Activated CD8-positive, alpha-beta memory T cell treated with anti-CD3 and anti-CD28 coated beads, Interleukin-2, amount 50 U/mL, for 24 hours (primary cell): ENCODE measurements around the gene PTPN9.
"Not testable (repeated sequence)": the region's sequence is repeated elsewhere in the genome, so short reads cannot be mapped to it uniquely, and the experiment has no call there.

Experiments used
- DNase-seq: peaks from one replicate; pipeline ENCODE4 v3.0.0-alpha.2; 2020; ENCODE audit errors: extremely low read depth

Gene PTPN9

GRCh38 chr15:75531041-75531450, 48.1 kb downstream of the PTPN9 start:
- no peak for DNase-seq

GRCh38 chr15:75530169-75530568, 48.9 kb downstream of the PTPN9 start:
- no peak for DNase-seq

GRCh38 chr15:75525756-75526155, 53.4 kb downstream of the PTPN9 start:
- not testable (repeated sequence) for DNase-seq

GRCh38 chr15:75523011-75523410, 56.1 kb downstream of the PTPN9 start:
- DNase-seq: no peak

- DNase-seq: no peak
Observed at GRCh38 chr15:75517233-75517632, 61.9 kb downstream of the PTPN9 start.

- no peak for DNase-seq
Observed at GRCh38 chr15:75508840-75509532, 70.1 kb downstream of the PTPN9 start.

- no peak for DNase-seq
Observed at GRCh38 chr15:75502360-75502759, 76.8 kb downstream of the PTPN9 start.

GRCh38 chr15:75493732-75494131, 85.4 kb downstream of the PTPN9 start:
- DNase-seq: no peak

GRCh38 chr15:75483961-75484360, 95.2 kb downstream of the PTPN9 start:
- no peak for DNase-seq

- DNase-seq: not testable (repeated sequence)
Observed at GRCh38 chr15:75483556-75483955, 95.6 kb downstream of the PTPN9 start.

GRCh38 chr15:75483106-75483505, 96.0 kb downstream of the PTPN9 start:
- DNase-seq: no peak

GRCh38 chr15:75480463-75480862, 98.7 kb downstream of the PTPN9 start:
- DNase-seq: not testable (repeated sequence)

- no peak for DNase-seq
Observed at GRCh38 chr15:75479670-75480069, 99.4 kb downstream of the PTPN9 start.

GRCh38 chr15:75477094-75477493, 102.0 kb downstream of the PTPN9 start:
- DNase-seq: not testable (repeated sequence)

GRCh38 chr15:75468913-75469598, 110.1 kb downstream of the PTPN9 start:
- DNase-seq: no peak

- DNase-seq: no peak
Observed at GRCh38 chr15:75460646-75461045, 118.5 kb downstream of the PTPN9 start.

- no peak for DNase-seq
Observed at GRCh38 chr15:75459581-75459980, 119.5 kb downstream of the PTPN9 start.

- no peak for DNase-seq
Observed at GRCh38 chr15:75456710-75457109, 122.4 kb downstream of the PTPN9 start.

- peak; percentile 14 for DNase-seq
Observed at GRCh38 chr15:75455982-75456531, 123.1 kb downstream of the PTPN9 start.

- peak; percentile 65 for DNase-seq
Observed at GRCh38 chr15:75455424-75455981, 123.6 kb downstream of the PTPN9 start.

GRCh38 chr15:75454471-75455378, 124.4 kb downstream of the PTPN9 start:
- DNase-seq: peak; percentile 42
